NT2/D1 (cell line): Measurements from ENCODE around the gene AGA.

Experiments
- DNase-seq: peaks from one replicate; pipeline ENCODE4 v3.0.0-alpha.2; 2011; ENCODE audit warnings: low read depth, low spot score
- H3K27me3 ChIP-seq: 2 replicates; pipeline ENCODE4 v1.6.0; 2011; ENCODE audit warnings: mild to moderate bottlenecking; ENCODE audit not compliant: insufficient read length, insufficient read depth
- H3K36me3 ChIP-seq: 2 replicates; pipeline ENCODE4 v1.6.1; 2011; ENCODE audit warnings: mild to moderate bottlenecking, low read length, mixed read lengths; ENCODE audit not compliant: insufficient read depth, insufficient read length
- H3K4me1 ChIP-seq: 2 replicates; pipeline ENCODE4 v1.5.1; 2011; ENCODE audit not compliant: insufficient read depth, insufficient read length
- H3K4me3 ChIP-seq: 2 replicates; pipeline ENCODE4 v1.5.1; 2011; ENCODE audit warnings: low read depth; ENCODE audit not compliant: insufficient read length
- H3K9ac ChIP-seq: 2 replicates; pipeline ENCODE4 v1.6.0; 2011; ENCODE audit warnings: low read depth; ENCODE audit not compliant: insufficient read length
- H3K9me3 ChIP-seq: 2 replicates; pipeline ENCODE4 v1.5.1; 2011; ENCODE audit warnings: mild to moderate bottlenecking, low read length; ENCODE audit not compliant: insufficient read depth
- SUZ12 ChIP-seq: IDR thresholded peaks from 2 replicates; pipeline ENCODE4 v1.6.1; 2011; ENCODE audit not compliant: insufficient read length, insufficient read depth; ENCODE audit errors: extremely low read depth
- YY1 ChIP-seq: IDR thresholded peaks from 2 replicates; pipeline ENCODE4 v1.6.1; 2011; ENCODE audit not compliant: insufficient read length, insufficient read depth
- ZNF274 ChIP-seq: IDR thresholded peaks from 2 replicates; pipeline ENCODE4 v1.6.1; 2011; ENCODE audit warnings: mild to moderate bottlenecking, low read depth, low read length

AGA gene

DNA sequence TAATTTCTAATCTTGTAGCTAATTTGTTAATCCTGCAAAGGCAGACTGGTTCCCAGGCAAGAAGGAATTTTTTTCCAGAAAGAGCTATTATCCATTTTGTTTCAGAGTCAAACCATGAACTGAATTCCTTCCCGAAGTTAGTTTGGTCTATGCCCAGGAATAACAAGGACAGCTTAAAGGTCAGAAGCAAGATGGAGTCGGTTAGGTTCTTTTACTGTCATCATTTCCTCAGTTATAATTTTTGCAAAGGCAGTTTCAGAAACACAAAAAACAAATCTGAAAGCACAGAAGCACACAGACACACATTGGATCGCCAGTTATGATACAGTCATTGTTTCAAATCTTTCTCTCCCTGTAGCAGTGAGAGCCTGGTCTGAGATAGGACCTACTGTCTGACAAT, 37.9 kb downstream of the AGA start:
- Histone ChIP-seq H3K9ac (no peak overlapping the region), H3K4me3 (no peak overlapping the region), H3K9me3 (no peaks in the 10 kb centered on the region), H3K4me1 (no peaks in the 10 kb centered on the region), H3K36me3 (no peaks in the 10 kb centered on the region), H3K27me3 (no peaks in the 10 kb centered on the region)
- no peak for TF ChIP-seq ZNF274
- TF ChIP-seq YY1: no peak
- TF ChIP-seq SUZ12: no peak
- no peak for DNase-seq

DNA sequence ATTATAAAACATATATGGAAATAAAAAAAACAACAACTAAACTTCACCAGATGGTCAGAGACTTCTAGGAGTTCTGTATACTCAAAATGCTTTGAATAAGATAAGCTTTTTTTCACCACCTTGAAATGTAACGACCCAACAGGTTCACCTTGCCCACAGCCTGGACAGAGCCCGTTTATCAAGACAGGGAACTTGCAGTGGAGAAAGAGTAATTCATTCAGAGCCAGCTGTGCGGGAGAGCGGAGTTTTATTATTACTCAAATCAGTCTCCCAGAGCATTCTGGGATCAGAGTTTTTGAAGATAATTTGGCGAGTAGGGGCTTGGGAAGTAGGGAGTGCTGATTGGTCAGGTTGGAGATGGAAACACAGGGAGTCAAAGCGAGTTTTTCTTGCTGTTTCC, 38.5 kb downstream of the AGA start:
- Histone ChIP-seq H3K4me1 (no peaks in the 10 kb centered on the region), H3K9ac (no peak overlapping the region), H3K4me3 (no peak overlapping the region), H3K27me3 (no peaks in the 10 kb centered on the region), H3K36me3 (no peaks in the 10 kb centered on the region), H3K9me3 (no peaks in the 10 kb centered on the region)
- DNase-seq: no peak
- TF ChIP-seq SUZ12 (no peak), ZNF274 (no peak), YY1 (no peak)

DNA sequence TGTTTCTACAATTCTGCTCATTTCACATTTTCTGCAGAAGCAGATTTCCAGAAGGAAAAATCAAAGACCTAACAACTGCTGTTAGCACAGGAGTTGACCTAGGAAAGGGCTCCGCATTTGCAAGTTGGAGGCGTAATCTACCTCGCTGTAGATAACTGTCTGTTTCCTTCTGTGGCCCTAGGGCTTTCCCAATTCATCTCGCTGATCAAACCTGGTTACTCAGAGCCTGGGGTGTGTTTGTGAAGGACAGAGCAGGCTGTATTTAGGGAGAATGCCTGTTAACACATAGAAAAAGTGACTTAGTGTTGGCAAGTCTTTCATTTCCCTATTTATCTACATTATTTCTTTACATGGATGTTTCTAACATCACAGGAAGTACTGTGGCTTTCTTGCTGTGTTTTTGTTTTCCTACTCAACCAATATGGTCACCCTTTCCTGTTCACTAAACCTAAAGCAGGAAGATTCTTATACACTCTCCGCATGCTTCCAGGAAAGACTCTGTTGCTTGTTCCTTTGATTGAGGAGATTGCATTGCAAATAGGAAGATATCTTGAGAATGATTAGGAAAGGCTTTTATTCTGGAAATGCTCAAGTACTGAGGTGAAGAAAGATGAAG, 40.5 kb downstream of the AGA start:
- DNase-seq: no peak
- no peak overlapping the region for H3K9ac ChIP-seq
- H3K4me3 ChIP-seq: no peak overlapping the region
- H3K27me3 ChIP-seq: no peaks in the 10 kb centered on the region
- no peaks in the 10 kb centered on the region for H3K4me1 ChIP-seq
- TF ChIP-seq SUZ12 (no peak), ZNF274 (no peak), YY1 (no peak)
- H3K9me3 ChIP-seq: no peaks in the 10 kb centered on the region
- H3K36me3 ChIP-seq: no peaks in the 10 kb centered on the region

GRCh38 chr4:177400030-177400429, 42.2 kb downstream of the AGA start:
- DNase-seq: no peak
- Histone ChIP-seq H3K4me3 (no peak overlapping the region), H3K9me3 (no peaks in the 10 kb centered on the region), H3K27me3 (no peaks in the 10 kb centered on the region), H3K36me3 (no peaks in the 10 kb centered on the region), H3K4me1 (no peaks in the 10 kb centered on the region), H3K9ac (no peak overlapping the region)
- TF ChIP-seq SUZ12 (no peak), YY1 (no peak), ZNF274 (no peak)

GRCh38 chr4:177396352-177396751, 45.9 kb downstream of the AGA start:
- H3K9ac ChIP-seq: no peak overlapping the region
- no peaks in the 10 kb centered on the region for H3K36me3 ChIP-seq
- H3K4me1 ChIP-seq: no peaks in the 10 kb centered on the region
- no peaks in the 10 kb centered on the region for H3K27me3 ChIP-seq
- no peak overlapping the region for H3K4me3 ChIP-seq
- no peaks in the 10 kb centered on the region for H3K9me3 ChIP-seq
- DNase-seq: no peak
- TF ChIP-seq SUZ12 (no peak), YY1 (no peak), ZNF274 (no peak)

DNA sequence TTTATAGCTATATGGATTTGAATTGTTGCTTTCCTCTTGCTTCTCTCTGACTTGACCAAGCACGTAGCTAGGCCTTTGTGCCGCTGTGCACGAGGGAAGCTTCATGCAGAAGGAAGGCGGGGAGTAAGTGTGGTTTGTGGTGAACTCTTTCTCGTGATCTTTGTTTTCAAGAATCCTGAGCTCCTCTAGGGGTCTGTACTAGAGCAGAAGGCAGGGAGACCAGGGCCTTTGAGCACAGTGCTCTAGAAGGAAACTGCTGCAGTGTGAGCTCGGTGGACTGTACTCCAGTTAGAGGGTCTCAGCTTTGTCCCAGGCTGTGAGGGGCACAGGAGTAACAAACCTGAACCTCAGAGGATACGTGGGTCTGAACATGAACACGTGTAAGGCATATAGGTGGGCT, 49.0 kb downstream of the AGA start:
- TF ChIP-seq SUZ12 (no peak), YY1 (no peak), ZNF274 (no peak)
- no peaks in the 10 kb centered on the region for H3K36me3 ChIP-seq
- H3K4me3 ChIP-seq: no peak overlapping the region
- no peak for DNase-seq
- H3K9ac ChIP-seq: no peak overlapping the region
- no peaks in the 10 kb centered on the region for H3K4me1 ChIP-seq
- no peaks in the 10 kb centered on the region for H3K9me3 ChIP-seq
- H3K27me3 ChIP-seq: no peaks in the 10 kb centered on the region

- Histone ChIP-seq H3K9me3 (no peaks in the 10 kb centered on the region), H3K9ac (no peak overlapping the region), H3K27me3 (no peaks in the 10 kb centered on the region), H3K36me3 (no peaks in the 10 kb centered on the region), H3K4me1 (no peaks in the 10 kb centered on the region), H3K4me3 (no peak overlapping the region)
- TF ChIP-seq YY1: no peak
- no peak for TF ChIP-seq ZNF274
- no peak for TF ChIP-seq SUZ12
- DNase-seq: no peak
Measured at GRCh38 chr4:177391953-177392352, 50.3 kb downstream of the AGA start.

GRCh38 chr4:177391287-177391686, 51.0 kb downstream of the AGA start:
- TF ChIP-seq SUZ12 (no peak), YY1 (no peak), ZNF274 (no peak)

More at GRCh38 chr4:177391287-177391686, 51.0 kb downstream of the AGA start:
- Histone ChIP-seq H3K4me1 (no peaks in the 10 kb centered on the region), H3K9ac (no peak overlapping the region), H3K4me3 (no peak overlapping the region), H3K9me3 (no peaks in the 10 kb centered on the region), H3K36me3 (no peaks in the 10 kb centered on the region), H3K27me3 (no peaks in the 10 kb centered on the region)
- no peak for DNase-seq
